ENCODE measurements around the gene TRERF1. TPM values are rescaled to one million over a fixed set of nuclear protein-coding genes. Genes with fewer than 3 reads are reported as not detected.

Gene TRERF1
- polyA plus RNA-seq, 1 donor (not counting 4 experiments of a cell fraction or from before 2014, with no cell fraction given), result 4.8 TPM

- Histone ChIP-seq H3K27ac (ENCODE audit: control insufficient read depth, insufficient read depth, low read length) (no peak overlapping the region), H3K9ac (ENCODE audit: control insufficient read depth, extremely low read depth, insufficient read depth, low read length) (no peak overlapping the region), H3K4me3 (ENCODE audit: control insufficient read depth in 2 of 3, extremely low read depth in 1 of 3, insufficient read depth in 2 of 3, low read depth in 1 of 3, low read length in 3 of 3) (no peak overlapping the region), H4K20me1 (ENCODE audit: control insufficient read depth, extremely low read depth, insufficient read depth, low read length) (no peaks in the 10 kb centered on the region), H3K9me1 (ENCODE audit: control insufficient read depth, extremely low read depth, insufficient read depth, low read length) (no peaks in the 10 kb centered on the region), H3K79me2 (ENCODE audit: control insufficient read depth, insufficient read depth, low read length) (no peaks in the 10 kb centered on the region), H3K27me3 (ENCODE audit: control insufficient read depth, extremely low read depth, insufficient read depth, low read length) (no peaks in the 10 kb centered on the region), H3K36me3 (ENCODE audit: control insufficient read depth in 2 of 2, extremely low read depth in 1 of 2, insufficient read depth in 2 of 2, low read length in 2 of 2) (peaks cover 10 to 17% of the 10 kb centered on the region in 2 experiments), H3K4me1 (ENCODE audit: control insufficient read depth, extremely low read depth, insufficient read depth, low read length) (peaks cover 14% of the 10 kb centered on the region), H3K9me3 (ENCODE audit: control insufficient read depth, low read depth, low read length) (no peaks in the 10 kb centered on the region), H3K4me2 (ENCODE audit: control insufficient read depth, extremely low read depth, insufficient read depth, low read depth, low read length) (no peak overlapping the region), H2AFZ (ENCODE audit: control insufficient read depth, low read length) (no peak overlapping the region)
- dilution Hi-C loops (cut with MboI; ENCODE audit: extremely low pct_ligation_motif_present, low sequenced_read_pairs), result no loop called here
- TF ChIP-seq EZH2 (IDR thresholded peaks at IDR 0.05; ENCODE audit: low read length) (no peak), CTCF (optimal IDR thresholded peaks at IDR 0.05 in 1 of 3, IDR thresholded peaks at IDR 0.05 in 1 of 3, conservative IDR thresholded peaks at IDR 0.05 in 1 of 3; ENCODE audit: extremely low read depth in 1 of 3, insufficient read depth in 2 of 3, low read length in 3 of 3) (no peak)
- FAIRE-seq (no peak), DNase-seq (ENCODE audit: low read depth, low spot score) (no peak)
These were observed 197.2 kb downstream of the TRERF1 start for GRCh38 chr6:42254505-42254904.

GRCh38 chr6:42251911-42252637, 199.7 kb downstream of the TRERF1 start:
- Histone ChIP-seq H3K4me2 (ENCODE audit: control insufficient read depth, extremely low read depth, insufficient read depth, low read depth, low read length) (no peak overlapping the region), H3K9me3 (ENCODE audit: control insufficient read depth, low read depth, low read length) (no peaks in the 10 kb centered on the region), H3K4me3 (ENCODE audit: control insufficient read depth in 2 of 3, extremely low read depth in 1 of 3, insufficient read depth in 2 of 3, low read depth in 1 of 3, low read length in 3 of 3) (no peak overlapping the region), H3K9me1 (ENCODE audit: control insufficient read depth, extremely low read depth, insufficient read depth, low read length) (no peaks in the 10 kb centered on the region), H3K27ac (ENCODE audit: control insufficient read depth, insufficient read depth, low read length) (no peak overlapping the region), H3K79me2 (ENCODE audit: control insufficient read depth, insufficient read depth, low read length) (no peaks in the 10 kb centered on the region), H3K9ac (ENCODE audit: control insufficient read depth, extremely low read depth, insufficient read depth, low read length) (no peak overlapping the region), H4K20me1 (ENCODE audit: control insufficient read depth, extremely low read depth, insufficient read depth, low read length) (no peaks in the 10 kb centered on the region), H3K27me3 (ENCODE audit: control insufficient read depth, extremely low read depth, insufficient read depth, low read length) (no peaks in the 10 kb centered on the region), H3K4me1 (ENCODE audit: control insufficient read depth, extremely low read depth, insufficient read depth, low read length) (peaks cover 23% of the 10 kb centered on the region), H2AFZ (ENCODE audit: control insufficient read depth, low read length) (no peak overlapping the region), H3K36me3 (ENCODE audit: control insufficient read depth in 2 of 2, extremely low read depth in 1 of 2, insufficient read depth in 2 of 2, low read length in 2 of 2) (peaks cover 10 to 17% of the 10 kb centered on the region in 2 experiments)
- dilution Hi-C loops (cut with MboI; ENCODE audit: extremely low pct_ligation_motif_present, low sequenced_read_pairs), result no loop called here
- FAIRE-seq (no peak), DNase-seq (ENCODE audit: low read depth, low spot score) (no peak)
- TF ChIP-seq CTCF (optimal IDR thresholded peaks at IDR 0.05 in 1 of 3, IDR thresholded peaks at IDR 0.05 in 1 of 3, conservative IDR thresholded peaks at IDR 0.05 in 1 of 3; ENCODE audit: extremely low read depth in 1 of 3, insufficient read depth in 2 of 3, low read length in 3 of 3), result no peak
- TF ChIP-seq EZH2 (IDR thresholded peaks at IDR 0.05; ENCODE audit: low read length), result no peak

All from keratinocyte (primary cell).